ENCODE data around the gene PCDHA8.
A peak's percentile ranks its signal among the peaks of the same experiment; 100 is the strongest.
"Not testable (repeated sequence)": the region's sequence is repeated elsewhere in the genome, so short reads cannot be mapped to it uniquely, and the experiment has no call there.

Gene PCDHA8

GRCh38 chr5:140875085-140876065, 34.4 kb downstream of the PCDHA8 start, which contains the start of gene PCDHA12:
PCDHA12 (plus strand) TSS chr5:140875308; CDS start chr5:140875473, 165 bp downstream.
- no peak for DNase-seq

- not testable (repeated sequence) for DNase-seq
Measured at GRCh38 chr5:140876541-140877261, 35.7 kb downstream of the PCDHA8 start.

- no peak for DNase-seq
Measured at GRCh38 chr5:140877262-140877581, 36.2 kb downstream of the PCDHA8 start.

GRCh38 chr5:140881889-140882590, 41.1 kb downstream of the PCDHA8 start, which contains the start of gene PCDHA13:
PCDHA13 (plus strand) TSS chr5:140882124; CDS start chr5:140882269, 145 bp downstream.
- DNase-seq: peak; percentile 4

- no peak for DNase-seq
Measured at GRCh38 chr5:140882591-140882899, 41.6 kb downstream of the PCDHA8 start.

GRCh38 chr5:140883373-140883772, 42.4 kb downstream of the PCDHA8 start:
- no peak for DNase-seq

- no peak for DNase-seq
Measured at GRCh38 chr5:140883927-140884697, 43.1 kb downstream of the PCDHA8 start.

All from fibroblast of skin of right biceps (primary cell).